B cell (primary cell): ENCODE data around the gene GMPR2.

Source experiments
- CTCF ChIP-seq: fragments of 200-600 bp; IDR thresholded peaks from one replicate; pipeline ENCODE4 v1.8.0; 2022; ENCODE audit warnings: antibody characterized with exemption, mild to moderate bottlenecking
- EZH2 ChIP-seq: IDR thresholded peaks from 2 replicates; pipeline ENCODE4 v1.6.1; 2012; ENCODE audit warnings: borderline replicate concordance, low read depth, mild to moderate bottlenecking, moderate library complexity, low read length; ENCODE audit not compliant: insufficient read depth, poor library complexity, severe bottlenecking

DNA sequence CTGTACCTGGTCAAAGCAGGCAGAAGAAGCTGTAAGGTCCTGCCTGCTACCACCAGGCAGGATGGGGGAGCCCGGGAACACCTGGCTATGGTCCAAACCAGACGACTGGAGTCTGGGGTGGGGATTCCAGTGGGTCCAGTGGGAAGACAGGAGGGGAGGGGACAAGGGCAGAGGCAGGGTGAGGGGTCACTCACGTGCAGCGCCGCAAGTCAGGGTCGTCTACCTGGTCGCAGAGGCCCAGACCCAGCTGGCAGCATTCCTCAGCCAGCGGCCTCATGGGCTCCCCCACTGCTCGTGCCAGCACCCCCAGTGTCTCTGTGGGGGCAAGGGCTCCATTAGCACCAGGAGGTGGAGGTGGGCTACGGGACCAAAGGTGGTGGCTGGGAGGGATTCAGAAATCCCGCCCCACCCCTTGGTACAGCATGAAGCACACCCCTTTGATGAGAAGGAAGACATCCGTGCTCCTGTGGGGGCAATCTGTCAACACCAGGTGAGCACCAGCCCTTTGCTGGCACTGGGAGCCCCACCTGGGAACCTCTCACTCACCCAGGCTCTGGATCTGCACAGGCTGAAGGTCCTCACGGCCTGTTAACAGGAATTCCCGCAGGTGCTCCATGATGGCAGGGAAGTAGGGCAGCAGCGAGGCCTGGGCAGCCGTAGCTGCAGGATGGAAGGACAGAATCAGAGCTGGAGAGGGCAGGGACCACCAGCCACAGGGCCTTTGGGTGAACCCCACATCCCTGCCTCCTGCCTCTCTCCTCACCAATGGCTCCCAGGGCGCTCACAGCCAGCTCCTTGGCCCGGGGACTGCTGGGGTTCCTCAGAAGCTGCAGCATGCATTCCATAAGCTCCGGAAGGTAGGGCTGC lies 48.4 kb upstream of the GMPR2 start:
- TF ChIP-seq CTCF (no peak), EZH2 (no peak)
